ENCODE measurements around the gene DLGAP1.
"Not testable (repeated sequence)": the region's sequence is repeated elsewhere in the genome, so short reads cannot be mapped to it uniquely, and the experiment has no call there.

DLGAP1 gene

DNA sequence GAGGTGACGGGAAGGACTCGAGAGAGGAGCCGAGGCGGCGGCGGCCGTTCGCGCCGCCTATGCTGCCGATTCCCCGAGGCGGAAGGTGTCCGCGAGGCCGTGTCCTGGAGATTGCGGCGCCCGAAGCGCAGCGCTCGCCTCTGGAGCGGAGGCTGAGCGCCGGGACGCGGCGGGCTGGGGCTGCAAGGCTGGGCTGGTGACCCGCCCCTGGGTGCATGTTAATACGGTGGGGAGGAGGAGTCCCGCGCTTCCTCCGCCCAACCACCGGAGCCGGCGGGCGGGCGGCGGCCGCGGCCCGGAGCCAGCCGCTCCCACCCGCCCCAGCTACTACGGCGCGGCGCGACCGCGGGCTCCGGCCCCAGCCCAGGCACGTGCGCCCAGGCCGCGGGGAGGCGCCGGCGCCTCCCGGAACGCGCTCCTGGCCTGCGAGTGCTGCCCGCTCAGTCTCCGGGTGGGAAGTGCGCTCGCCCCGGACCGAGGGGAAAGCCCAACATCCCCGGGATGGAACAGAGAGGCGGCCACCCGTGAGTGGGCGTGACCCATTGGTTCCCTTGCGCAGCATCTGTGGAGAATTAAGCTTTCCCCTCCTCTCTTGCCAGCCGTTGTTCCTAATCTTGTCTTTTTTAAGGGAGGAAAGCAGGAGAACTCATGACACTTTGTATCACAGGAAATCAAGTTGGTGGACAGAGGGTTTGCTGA is at the start of gene DLGAP1:
Gene DLGAP1 (minus strand): TSS at position 195 of the 699 bp plus-strand sequence.
- no peak for DNase-seq (ENCODE audit: low read depth in 1 of 2, low spot score in 1 of 2)

DNA sequence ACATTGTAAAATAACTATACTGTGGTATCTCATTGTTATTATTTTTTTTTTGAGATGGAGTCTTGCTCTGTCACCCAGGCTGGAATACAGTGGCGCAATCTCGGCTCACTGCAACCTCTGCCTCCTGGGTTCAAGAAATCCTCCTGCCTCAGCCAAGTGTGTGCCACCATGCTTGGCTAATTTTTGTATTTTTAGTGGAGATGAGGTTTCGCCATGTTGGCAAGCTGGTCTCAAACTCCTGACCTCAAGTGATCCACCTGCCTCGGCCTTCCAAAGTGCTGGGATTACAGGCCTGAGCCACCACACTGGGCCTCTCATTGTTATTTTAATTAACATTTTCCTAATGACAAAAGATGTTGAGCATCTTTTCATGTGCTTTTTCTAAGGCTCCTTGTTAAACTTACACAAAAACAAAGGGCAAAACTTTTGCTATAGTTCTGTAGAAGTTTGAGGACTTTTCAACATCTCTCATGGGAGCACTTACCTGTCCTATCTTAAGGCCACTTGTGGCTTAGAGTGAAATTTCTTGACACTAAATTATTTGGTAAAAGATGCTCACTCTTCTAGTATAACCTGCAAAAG is 39.7 kb upstream of the DLGAP1 start:
- DNase-seq (ENCODE audit: low read depth in 1 of 2, low spot score in 1 of 2): not testable (repeated sequence)

DNA sequence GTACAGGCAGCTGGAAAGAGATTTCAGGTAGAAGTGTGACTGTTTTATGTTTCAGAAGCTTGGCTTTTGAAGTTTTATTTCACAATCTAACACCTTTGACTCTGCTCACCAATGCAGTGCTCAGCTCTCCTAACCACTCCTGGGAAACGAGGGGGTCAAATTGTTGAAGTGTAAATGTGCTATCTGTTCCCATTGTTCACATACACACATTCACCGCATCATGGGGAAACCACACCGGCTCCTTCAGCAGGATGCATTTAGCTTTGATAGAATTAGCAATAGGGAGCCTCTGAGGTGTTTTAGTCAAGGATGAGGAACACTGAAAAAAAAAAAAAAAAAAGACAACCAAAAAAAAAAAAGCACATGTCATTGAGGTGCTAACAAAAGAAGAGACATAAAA is 13.4 kb upstream of the DLGAP1 start:
- DNase-seq (ENCODE audit: low read depth in 1 of 2, low spot score in 1 of 2): no peak

DNA sequence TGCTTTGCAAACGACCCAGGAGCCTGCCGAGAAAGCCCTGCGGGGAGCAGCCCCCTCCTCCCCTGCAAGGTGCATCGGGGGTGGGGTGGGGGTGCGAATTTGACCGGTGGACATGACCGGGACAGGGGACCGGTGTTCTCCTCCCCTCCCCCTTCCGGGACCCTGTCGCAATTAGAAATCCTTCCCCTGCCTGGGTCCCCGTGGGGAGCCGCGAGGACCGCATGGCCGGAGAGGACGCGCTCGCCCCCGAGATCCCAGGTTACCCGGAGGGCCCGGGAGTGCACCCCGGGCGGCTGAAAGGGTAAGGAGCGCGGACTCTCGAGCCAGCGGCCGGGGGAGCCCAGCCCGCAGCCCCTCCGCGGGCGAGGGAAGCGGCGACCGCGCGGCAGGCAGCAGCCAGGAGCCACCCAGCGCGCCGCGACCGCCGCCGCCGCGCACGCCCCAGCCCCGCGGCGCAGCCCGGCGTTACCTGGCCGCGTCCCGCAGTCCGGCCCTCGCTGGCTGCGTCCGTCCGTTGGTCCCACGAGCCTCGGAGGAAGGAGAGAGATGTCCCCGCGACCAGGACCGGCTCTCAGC is 482 bp downstream of the DLGAP1 start:
- DNase-seq (ENCODE audit: low read depth in 1 of 2, low spot score in 1 of 2): no peak

DNA sequence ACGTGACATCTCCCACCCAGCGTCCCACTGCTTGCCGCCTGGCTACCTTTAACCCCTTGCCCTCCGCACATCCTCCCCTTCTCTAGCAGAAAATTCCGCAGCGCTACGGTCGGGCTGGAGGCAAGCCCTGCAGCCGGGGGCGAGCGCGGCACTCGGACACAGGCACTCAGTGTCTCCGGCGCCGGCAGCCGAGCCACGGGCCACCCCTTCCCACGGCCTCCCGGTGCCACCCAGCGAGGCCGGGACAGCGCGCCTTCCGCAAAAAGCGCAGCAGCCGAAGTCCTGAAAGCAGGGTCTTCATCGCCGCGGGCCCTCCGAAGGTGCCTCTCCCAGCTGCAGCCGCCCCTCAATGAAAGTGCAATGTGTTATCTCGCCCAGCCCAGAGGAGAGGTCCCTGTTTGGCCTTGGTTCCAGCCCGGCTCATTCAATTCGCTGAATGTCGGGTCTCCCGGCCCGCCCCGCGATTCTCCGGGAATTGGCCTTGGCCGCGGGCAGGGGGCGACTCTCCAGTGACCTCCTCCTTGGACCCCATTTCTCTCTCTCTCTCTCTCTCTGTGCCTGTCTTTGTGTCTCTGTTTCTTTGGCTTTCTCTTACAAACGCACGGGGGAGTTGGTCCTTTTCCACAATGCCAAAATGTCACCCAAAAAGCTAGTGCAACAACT is 1.1 kb downstream of the DLGAP1 start:
- DNase-seq (ENCODE audit: low read depth in 1 of 2, low spot score in 1 of 2): no peak

DNA sequence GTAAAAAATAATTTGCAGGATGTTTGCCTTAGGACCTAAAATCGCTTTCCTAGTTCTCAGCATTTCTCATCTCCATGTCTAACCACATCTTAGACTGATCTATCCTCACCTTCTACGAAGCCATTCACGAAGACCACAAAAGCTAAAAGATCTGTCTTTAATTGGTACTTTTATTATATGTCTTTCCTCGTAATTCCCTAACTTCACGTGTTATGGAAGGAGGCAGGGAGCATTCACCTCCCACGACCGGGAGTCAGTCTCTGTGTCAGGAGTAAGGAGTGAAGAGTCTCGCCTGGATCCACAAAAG is 1.6 kb downstream of the DLGAP1 start:
- DNase-seq (ENCODE audit: low read depth in 1 of 2, low spot score in 1 of 2): no peak

DNA sequence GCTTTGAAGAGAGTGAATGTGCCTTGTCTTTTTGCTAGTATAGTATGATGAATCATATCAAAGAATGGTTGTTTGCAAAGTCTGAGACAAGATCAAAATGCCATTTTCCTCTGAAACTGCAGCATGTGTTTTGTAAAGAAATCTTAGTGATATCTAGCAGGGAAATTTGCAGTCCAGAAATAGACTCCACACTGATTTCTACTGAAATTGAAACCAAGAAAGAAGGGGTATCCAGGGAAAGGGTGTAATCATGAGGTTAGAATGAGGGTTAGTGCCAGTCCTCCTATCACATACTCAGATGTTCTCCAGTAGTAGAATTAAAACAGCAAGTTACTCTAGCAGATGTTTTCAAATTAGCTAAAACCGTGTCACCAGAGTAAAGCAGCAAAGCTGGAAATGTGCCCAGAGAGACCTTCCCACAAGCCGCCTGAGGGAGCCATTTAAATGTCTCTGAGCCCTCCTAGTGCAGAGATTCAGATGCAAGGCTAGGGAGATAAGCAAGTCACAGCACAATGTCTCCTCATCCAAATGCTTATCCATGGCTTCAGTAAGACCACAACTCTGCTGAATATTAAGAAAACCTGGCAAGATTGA is 4.9 kb downstream of the DLGAP1 start:
- no peak for DNase-seq (ENCODE audit: low read depth in 1 of 2, low spot score in 1 of 2)

DNA sequence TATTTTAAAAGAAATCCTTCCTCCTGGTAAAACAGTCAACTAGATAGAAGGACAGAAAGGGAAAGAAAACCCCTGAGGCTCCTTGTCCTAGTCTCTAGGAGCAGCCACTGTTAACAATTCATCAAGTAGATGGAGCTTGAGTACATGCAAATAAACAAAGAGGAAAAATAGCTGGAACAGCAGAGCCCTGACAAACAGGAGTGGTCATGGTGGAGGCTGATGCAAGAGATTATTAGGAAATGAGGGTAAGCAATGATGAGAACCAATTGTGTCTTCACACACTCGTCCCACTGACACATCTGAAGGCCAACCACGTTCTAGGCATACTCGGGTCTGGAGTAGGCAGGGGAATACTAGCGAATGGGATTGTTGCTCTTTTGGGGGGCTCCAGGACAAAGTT is 9.2 kb downstream of the DLGAP1 start:
- no peak for DNase-seq (ENCODE audit: low read depth in 1 of 2, low spot score in 1 of 2)

DNA sequence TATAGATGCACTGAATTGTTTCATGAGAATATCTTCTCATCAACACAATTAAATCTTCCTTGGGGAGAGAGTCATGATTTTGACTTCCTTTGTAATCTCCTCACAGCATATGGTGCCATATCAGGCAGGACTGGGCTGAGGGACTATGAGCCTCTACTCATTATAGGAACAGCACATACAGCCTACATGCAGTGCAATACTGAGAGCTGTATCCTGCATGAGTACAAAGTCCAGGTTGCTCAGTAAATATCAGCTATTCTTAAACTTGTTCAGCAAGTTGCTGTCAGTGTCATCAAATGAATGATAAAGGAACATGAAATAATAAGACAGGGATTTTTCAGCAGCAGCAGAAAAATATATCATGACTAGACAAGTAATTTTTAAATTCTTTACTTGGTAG is 10.8 kb downstream of the DLGAP1 start:
- no peak for DNase-seq (ENCODE audit: low read depth in 1 of 2, low spot score in 1 of 2)

DNA sequence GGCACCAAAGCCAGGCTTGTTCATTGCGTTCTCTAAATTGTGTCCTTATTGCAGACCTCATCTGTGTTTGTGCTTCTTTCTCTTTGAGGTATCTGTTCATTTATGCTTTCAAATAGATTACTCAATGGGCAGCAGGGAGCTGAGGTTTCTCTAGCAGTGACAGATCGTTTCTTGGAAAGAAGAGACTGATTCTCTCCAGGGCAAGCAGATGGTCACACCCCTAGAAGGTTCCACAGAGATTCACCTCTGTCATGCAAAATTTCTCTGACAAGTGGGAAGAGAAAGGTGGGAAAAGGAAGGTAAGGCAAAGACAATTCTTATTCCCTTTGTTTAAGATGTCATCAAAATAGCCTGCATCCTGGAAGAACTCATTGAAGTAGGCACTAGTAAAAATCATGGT is 14.0 kb downstream of the DLGAP1 start:
- DNase-seq (ENCODE audit: low read depth in 1 of 2, low spot score in 1 of 2): no peak

DNA sequence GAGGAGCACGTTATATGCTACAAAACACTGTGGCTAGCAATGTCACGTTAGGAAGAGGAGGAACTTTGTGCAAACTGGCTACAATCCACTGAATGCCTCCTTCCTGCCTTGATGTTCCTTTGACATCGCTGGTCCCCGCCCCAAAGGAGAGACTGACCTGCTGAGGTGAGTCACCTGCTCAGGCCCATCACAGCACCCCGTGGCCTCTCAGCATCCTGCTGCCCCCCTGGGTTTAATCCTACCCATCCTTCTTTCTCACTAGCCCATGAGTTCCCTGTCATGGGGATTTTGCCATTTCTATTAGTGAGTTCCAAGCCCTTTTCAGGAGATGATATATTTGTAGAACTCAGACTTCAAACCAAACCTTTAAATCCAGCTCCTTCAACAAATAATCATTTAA is 16.2 kb downstream of the DLGAP1 start:
- no peak for DNase-seq (ENCODE audit: low read depth in 1 of 2, low spot score in 1 of 2)

DNA sequence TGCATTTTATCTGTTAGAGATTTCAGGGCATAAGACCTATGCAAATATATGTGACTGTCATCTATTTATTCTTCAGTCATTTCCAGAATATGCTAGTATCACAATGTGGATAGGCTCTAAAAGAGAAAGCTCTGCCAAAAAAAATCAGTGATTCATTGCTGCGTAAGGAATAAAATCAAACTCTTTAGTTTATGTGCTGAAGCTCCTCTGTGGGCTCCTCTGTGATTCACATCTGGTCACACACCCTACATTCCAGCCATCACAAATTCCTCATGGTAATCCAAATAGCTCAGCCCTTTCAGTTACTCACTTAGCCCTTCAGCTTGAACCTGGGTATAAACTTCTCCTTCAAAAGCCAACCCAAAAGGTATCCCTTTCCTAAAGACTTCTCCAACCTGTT is 21.4 kb downstream of the DLGAP1 start:
- no peak for DNase-seq (ENCODE audit: low read depth in 1 of 2, low spot score in 1 of 2)

DNA sequence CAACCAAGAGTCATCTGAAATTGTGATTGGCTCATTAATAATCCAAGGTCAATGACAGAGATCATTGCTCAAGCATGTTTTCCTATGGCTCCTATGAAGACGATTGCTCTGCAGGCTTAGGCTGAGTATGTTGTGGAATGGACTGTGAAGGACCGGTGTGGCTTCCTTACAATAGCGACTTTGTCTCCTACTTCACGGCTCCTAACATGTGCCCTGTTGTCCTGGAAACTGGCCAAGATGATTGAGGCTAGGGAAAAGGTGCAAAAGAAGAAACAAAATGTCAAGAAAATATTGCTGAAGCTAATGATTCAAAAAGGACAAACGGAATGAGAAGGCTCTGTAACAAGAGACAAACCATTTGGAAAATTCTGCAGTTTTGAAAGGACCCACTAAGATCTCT is 24.3 kb downstream of the DLGAP1 start:
- no peak for DNase-seq (ENCODE audit: low read depth in 1 of 2, low spot score in 1 of 2)

DNA sequence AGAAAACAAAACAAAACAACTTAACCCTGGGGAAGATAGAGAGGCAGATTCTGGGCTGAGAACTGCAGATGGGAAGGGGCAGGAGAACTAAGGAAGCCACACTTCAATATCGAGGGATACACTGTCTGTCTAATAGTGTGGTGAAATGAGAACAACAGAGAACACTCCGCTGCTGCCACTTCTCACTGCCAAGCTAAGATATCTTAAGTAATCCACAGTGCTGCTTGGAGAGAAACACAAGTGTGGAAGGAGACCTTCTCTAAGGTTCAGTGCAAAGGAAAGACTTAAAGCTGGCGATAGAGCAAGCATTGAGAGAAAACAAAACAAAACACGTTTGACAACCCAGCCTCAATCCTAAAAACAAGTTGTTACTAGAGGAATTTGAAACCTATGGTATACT is 37.4 kb downstream of the DLGAP1 start:
- DNase-seq (ENCODE audit: low read depth in 1 of 2, low spot score in 1 of 2): no peak

DNA sequence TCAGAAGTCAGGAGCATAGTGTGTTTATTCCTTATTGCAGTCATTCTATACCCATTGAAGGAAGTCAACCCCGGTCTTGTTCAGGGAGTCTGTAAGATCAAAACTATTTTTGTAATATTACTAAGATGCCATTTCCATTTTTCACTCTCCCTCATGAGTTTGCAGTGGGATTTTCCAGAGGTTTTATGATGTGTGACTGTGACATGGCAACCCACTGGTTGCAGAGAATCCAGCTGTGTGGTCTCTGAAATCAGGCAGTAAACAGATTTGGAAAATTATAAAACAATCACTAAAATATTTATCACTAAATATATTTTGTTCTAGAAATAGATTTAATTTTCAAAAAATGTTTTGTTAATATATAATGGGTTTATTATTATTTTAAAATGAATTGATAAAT is 38.1 kb downstream of the DLGAP1 start:
- no peak for DNase-seq (ENCODE audit: low read depth in 1 of 2, low spot score in 1 of 2)

DNA sequence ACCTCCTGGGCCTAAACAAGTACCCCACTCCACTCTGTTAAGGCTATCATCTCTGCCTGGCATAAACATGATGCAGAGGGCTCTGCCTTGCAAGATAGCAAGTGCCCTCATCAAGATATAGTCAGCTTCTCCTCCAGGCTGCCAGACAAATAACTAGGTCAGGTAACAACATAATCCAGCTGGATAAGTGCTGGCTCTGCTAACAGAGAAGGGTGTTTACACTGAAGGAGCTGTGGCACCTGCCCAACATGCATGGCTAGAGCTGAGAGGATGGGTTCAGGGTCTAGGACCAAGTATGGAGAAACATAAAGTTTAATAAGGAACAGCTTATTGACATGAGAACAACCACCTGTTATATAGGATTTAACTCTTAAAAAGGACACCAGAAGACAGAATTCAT is 42.8 kb downstream of the DLGAP1 start:
- DNase-seq (ENCODE audit: low read depth in 1 of 2, low spot score in 1 of 2): no peak

DNA sequence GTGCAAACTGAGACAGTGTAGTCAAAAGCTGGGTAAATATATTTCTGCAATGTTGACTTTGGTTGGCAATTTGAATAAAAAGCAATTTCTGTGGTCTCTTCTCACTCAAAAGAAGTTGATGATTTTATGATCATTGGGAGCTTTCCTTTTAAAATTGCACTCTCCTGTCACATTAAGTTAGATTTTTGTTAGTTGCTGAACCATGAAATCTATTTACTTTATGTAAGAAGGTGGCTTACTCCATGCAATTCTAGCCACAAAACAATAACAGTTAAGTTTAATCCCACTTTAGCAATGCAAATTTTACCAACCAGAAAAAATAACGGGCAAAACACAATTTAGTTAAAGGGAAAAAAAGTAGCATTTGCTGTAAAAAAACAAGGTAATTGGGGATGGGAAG is 48.3 kb downstream of the DLGAP1 start:
- no peak for DNase-seq (ENCODE audit: low read depth in 1 of 2, low spot score in 1 of 2)

DNA sequence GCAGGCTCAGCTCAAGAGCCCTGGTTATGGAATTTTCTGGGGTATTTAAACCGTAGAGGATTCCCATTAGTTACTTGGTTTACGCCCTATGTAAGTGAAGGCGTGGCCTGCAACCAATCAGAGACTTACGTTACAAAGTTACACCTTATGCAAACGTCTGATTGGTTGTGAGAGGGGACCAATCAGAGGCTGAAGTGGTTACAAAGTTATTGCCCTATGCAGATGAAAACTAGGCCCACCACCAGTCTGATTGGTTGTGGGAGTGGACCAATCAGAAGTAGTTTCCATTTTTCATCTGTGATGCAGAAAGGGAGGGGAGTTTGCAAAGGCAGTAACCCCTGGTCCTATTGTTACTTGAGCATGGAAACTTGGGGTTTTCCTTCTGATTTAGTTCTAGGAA is 49.1 kb downstream of the DLGAP1 start:
- DNase-seq (ENCODE audit: low read depth in 1 of 2, low spot score in 1 of 2): no peak

DNA sequence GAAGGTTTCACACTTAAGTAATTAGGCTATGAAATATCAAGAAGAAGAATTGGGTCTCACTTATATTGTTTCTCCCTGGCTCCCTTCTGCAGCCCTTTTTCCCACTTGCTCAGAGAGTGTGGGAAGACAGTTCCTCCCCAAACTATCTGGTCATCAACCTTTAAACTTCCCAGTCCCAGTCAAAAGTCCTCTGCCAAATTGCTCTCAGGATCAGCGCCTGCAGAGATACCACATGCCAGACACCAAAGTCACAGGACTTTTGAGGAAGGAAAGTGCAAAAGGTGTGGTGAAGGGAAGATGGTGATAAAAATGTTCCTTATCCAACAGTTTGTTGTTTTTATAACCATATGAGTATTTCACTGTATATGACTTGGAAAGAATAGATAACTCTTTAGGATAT is 51.3 kb downstream of the DLGAP1 start:
- DNase-seq (ENCODE audit: low read depth in 1 of 2, low spot score in 1 of 2): no peak

DNA sequence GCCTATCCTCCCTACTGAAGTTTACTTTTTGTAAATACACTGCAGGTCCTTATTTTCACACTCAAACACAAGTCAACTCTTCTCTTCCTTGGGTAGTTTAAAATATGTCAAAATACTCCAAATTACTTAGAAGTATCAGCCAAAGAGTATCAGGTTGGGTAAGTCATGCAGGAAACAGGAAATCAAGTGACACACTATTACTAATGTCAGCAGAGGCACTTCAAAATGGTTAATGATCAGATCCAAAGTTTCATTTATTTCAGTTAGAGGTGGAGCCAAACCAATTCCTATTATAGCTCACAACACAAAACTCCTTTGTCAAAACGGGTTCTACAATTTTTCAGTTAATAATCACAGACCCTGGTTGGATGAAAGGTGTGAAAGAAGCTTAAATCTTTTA is 54.2 kb downstream of the DLGAP1 start:
- DNase-seq (ENCODE audit: low read depth in 1 of 2, low spot score in 1 of 2): no peak

DNA sequence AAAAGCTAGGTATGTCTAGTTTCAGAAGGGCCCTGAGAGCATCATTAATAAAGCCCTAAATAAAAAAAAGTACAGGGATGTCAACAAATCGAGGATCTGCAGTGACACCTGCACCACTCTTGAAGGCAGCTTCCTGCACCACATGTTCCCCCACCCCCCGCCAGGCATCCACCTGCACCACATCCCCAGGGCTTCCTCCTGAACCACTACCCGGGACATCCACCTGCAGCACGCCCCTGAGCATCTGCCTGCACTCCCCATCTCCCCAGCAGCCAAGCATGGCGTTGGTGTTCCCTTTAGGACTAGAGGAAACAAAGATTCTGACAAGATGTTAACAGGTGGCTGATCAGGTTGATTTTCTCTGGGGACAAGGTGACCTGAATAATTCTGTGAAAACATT is 55.2 kb downstream of the DLGAP1 start:
- DNase-seq (ENCODE audit: low read depth in 1 of 2, low spot score in 1 of 2): no peak

DNA sequence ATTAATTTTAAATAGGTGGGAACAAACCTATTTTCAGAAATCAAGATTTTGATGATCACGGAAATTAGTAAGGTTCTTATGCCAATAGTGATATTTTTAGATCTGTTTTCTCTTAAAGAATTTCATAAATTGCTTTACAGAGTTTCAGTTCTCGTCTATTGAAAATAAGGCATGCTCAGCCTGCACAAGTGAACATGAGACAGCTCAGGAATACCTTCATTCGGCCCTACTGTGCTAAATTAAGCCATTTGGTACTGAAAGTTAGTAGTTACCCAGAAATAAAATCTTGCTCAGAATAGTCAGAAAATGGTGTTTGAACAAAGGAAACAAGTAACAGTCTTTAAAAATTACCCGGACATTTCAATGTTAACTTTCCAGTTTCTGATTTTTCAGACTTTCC is 60.4 kb downstream of the DLGAP1 start:
- DNase-seq (ENCODE audit: low read depth in 1 of 2, low spot score in 1 of 2): no peak

All from stimulated activated CD4-positive, alpha-beta T cell treated with anti-CD3 and anti-CD28 coated beads, Interleukin-15, amount 100 ng/mL, for 1 hour (primary cell).